Endometrium (tissue), 2 donors: ENCODE results near the gene ZKSCAN8.

ENCODE experiments used
- FAIRE-seq: peaks from 2 replicates; lab custom pipeline; 2012; peaks lifted over from hg19 to GRCh38; lab: Jason Lieb, UNC
- donor health status: control.
- donor health status: control.

The ZKSCAN8 gene

GRCh38 chr6:28139860-28140543 lies 1.7 kb upstream of the ZKSCAN8 start:
- FAIRE-seq = no peak

- FAIRE-seq = no peak
These were observed 1.1 kb upstream of the ZKSCAN8 start for GRCh38 chr6:28140616-28141015.

GRCh38 chr6:28142446-28142845 lies 763 bp downstream of the ZKSCAN8 start:
- FAIRE-seq = no peak

- no peak for FAIRE-seq
These were observed 3.5 kb downstream of the ZKSCAN8 start for GRCh38 chr6:28145231-28145630.

DNA sequence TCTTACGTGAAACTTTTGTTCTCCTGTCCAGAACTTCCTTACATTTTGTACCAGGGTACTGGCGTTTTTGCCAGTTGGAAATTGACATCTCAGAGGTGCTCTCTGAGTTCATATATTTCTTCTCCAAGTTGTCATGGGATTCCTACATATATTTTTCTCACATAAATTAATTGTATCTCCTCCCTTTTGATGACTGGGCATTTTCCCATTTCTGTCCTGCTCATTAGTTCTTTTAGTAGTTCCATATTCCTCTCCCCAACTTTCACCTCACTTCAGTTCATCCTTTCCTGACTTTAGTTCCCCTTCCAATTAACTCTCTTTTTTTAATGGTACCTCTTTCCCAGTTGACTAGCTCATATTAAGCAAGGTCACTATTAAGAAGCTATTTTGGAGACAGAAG lies 10.8 kb downstream of the ZKSCAN8 start:
- no peak for FAIRE-seq

- FAIRE-seq = no peak
These were observed 11.9 kb downstream of the ZKSCAN8 start for GRCh38 chr6:28153546-28153945.

- FAIRE-seq = no peak
These were observed 12.7 kb downstream of the ZKSCAN8 start for GRCh38 chr6:28154357-28154756.

DNA sequence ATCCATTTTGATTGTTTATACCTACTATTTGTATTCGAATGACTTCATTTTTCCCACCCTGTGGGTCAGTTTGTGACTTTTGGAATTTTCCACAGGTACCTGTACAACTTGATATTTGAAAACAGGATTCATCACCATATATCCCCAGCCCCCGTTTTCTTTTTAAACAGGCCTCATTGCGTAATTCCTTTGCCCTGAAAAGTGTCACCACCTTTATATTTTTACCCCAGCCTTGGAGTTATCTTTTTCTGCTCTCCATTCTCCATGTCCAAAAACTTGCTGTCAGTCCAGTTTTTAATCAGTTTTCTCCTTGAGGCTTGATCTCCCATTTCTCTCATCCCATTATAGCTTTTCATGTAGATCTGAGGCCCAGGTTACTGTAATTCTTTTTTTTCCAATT lies 16.6 kb downstream of the ZKSCAN8 start:
- FAIRE-seq = no peak

- FAIRE-seq = no peak
These were observed 17.4 kb downstream of the ZKSCAN8 start for GRCh38 chr6:28159029-28159607.

- no peak for FAIRE-seq
These were observed 18.6 kb downstream of the ZKSCAN8 start for GRCh38 chr6:28160233-28160632.

DNA sequence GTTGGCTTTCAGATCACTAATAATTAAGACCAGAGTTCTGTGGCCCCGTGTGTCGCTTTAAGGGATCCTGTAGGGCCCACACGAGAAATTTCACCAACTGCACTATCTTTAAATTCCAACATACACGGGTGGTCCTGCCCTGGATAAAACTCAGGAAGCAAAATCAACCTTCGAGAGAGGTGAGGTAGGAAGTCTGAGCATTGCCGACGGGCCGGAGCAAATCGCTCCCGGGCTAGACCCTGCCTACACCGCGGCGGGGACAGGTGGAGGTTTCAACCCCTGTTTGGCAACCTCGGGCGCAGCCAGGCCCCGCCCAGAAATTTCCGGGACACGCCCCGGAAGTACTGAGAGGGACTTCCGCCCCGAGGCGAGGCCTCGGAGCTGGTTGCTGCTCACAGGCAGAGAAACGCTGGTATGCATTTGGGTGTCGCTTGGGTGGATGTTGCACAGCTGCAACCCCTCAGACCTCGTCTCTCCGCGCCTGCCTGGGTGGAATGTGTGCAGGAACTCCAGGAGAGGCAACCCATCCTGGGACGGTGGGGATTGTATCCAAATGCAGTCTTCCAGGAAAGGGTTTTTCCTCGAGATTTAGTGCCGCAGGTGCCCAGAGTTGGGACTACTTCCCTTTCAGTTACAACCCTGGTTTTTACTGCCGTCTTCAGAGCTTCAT lies 19.9 kb downstream of the ZKSCAN8 start:
- FAIRE-seq = no peak

DNA sequence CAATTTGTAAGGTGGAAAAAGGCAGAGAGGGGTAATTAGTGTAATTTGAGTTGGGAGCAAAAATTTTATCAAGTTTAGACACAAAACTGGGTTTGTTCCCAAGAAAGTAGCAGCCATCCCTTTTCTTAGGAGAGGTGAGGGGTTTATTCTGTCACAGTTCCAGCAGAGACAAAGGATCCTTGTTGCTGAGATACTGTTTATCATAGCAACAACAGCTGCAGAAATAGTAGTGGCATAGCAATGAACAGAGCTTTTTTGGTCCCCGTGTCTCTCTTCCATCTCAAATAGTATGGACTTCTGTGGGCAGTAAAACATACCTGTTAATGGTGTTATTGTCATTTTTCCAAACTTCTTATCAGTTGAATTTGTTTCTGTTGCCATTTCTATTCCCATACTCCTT lies 23.9 kb downstream of the ZKSCAN8 start:
- FAIRE-seq = no peak

GRCh38 chr6:28167068-28167467 lies 25.4 kb downstream of the ZKSCAN8 start:
- FAIRE-seq = no peak

DNA sequence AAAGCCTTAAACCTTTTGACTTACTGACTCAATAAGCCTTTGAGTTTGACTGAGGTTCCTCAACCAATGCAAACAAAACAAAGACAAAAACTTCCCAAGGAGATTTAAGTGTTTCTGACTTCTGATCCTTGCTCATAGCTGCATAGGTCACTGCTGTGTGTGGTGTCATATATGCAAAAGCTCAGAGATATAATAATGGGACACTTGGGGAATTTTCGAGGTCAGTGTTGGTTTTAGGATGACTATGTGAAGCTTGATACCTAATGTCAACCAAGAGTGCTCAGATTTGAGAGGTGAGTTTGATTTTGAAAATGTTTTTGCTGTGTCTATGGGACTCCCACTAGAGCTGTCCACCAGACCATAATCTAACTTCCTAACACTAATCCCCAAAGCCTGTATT lies 26.2 kb downstream of the ZKSCAN8 start:
- FAIRE-seq = no peak

GRCh38 chr6:28171271-28171670 lies 29.6 kb downstream of the ZKSCAN8 start:
- FAIRE-seq = no peak

DNA sequence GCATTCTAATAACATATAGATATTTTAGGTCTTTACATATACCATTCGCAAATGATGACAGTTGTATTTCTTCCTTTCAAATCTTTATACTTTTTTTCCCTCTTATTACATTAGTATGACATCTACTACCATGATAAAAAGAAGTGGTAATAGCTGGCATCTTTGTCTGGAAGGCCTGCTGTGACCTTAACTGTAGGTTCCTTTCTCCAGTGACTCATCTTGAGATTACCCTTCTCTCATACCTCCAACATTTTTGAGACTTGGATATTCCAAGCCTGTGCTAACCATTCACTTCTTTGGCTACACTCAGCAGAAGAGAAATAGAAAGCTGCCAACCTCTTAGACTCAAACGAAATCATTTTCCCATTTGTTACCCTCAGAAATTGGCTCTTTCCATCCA lies 30.3 kb downstream of the ZKSCAN8 start:
- no peak for FAIRE-seq

DNA sequence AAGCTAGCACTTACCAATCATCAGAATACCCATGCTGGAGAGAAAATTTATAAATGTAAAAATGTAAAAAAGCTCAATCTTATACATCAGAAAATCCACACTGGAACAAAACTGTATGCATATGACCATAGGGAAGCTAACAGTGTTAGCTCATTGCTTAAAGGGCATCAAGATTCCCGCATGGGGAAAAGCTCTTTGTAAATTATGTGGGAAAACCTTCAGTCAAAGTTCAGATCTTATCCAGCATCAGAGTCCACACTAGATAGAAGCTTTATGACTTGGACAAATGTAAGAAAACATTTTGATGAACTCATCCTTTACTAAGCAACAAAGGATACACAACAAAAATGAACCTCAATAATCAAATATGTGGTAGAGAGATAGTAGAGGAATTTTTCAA lies 34.7 kb downstream of the ZKSCAN8 start:
- no peak for FAIRE-seq

- no peak for FAIRE-seq
These were observed 40.6 kb downstream of the ZKSCAN8 start for GRCh38 chr6:28182255-28182654.

DNA sequence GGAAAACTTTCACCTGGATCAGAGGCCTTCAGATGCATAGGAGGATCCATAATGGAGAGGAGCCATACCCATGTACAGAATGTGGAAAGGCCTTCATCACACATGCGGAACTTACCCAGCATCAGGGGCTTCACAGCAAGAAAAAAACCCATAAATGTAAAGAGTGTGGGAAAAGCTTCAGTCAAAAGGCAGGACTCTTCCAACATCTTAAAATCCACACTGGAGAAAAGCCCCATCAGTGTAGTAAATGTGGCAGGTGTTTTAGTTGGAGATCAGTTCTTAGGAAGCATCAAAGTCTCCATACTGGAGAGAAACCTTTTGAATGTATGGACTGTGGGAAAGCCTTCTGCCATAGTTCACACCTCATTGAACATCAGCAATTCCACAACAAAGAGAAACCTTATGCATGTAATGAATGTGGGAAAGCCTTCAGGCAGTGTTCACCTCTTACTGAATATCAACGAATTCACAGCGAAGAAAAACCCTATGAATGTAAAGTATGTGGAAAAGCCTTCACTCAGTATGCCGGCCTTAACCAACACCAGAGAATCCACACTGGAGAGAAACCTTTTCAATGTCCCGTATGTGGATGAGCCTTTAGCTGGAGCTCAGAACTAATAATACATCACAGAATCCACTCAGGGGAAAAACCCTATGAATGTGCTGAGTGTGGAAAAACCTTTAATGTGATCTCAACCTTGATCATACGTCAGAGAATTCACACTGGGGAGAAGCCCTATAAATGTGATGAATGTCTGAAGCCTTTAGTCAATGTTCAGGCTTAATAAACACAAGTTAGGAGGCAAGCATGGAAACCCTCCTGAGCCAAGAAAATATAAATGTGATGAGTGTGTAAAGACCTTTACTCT lies 46.7 kb downstream of the ZKSCAN8 start:
- no peak for FAIRE-seq

DNA sequence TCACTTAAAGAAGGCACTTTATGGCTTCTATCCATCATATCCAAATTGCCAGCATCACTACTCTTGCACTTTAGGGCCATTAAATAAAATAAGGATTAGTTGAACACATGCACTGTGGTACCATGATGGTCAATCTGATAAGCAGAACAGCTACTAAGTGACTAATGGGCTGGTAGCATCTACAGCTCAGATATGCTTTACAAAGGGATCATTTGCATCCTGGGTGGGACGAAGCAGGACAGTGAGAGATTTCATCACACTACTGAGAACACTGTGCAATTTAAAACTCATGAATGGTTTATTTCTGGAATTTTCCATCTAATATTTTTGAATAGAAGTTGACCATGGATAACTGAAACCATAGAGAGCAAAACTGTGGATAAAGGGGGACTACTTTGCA lies 58.3 kb downstream of the ZKSCAN8 start:
- FAIRE-seq = no peak

- FAIRE-seq = no peak
These were observed 61.5 kb downstream of the ZKSCAN8 start for GRCh38 chr6:28203201-28203600.

DNA sequence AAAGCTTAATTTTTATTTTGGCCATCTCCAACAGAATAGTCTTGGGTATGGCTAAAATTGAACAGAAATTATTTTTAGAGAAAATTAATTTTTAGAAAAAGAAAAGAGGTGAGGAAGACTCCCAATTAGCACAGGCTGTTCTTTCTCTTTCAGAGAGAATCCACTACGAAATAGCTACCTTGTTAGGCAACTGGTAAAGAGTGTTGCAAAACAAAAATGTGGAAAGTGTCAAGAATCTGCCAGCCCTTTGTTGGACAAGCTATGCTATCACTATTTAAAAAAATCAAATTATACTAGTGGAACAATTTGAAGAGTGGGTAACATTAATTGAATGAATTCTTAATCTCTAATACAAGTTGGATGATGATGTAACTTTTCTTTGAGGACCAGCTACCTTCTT lies 64.2 kb downstream of the ZKSCAN8 start:
- FAIRE-seq = no peak

DNA sequence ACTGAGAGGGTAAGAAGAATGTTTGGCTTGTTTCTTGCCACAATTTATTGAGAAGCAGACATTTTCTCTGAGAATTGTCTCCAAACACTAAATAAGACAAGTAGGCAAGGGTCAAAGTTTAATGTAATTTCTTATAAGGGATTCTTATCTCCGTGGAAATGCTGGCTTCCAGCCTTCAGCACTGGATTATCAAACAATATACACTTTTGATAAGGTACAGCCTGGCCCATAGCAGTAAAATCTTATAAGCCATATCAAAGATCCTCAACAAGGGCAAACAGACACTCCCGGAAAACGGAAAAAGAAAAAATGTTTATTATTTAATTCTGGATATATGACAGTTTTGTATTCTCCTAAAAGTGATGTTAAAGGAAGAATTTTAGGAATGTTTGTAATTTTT lies 64.8 kb downstream of the ZKSCAN8 start:
- no peak for FAIRE-seq
